ENCODE measurements around the gene PPP1R13L.

The PPP1R13L gene

GRCh38 chr19:45364696-45365095 is 40.2 kb downstream of the PPP1R13L start:
- no peak for DNase-seq (ENCODE audit: low read depth)

DNA sequence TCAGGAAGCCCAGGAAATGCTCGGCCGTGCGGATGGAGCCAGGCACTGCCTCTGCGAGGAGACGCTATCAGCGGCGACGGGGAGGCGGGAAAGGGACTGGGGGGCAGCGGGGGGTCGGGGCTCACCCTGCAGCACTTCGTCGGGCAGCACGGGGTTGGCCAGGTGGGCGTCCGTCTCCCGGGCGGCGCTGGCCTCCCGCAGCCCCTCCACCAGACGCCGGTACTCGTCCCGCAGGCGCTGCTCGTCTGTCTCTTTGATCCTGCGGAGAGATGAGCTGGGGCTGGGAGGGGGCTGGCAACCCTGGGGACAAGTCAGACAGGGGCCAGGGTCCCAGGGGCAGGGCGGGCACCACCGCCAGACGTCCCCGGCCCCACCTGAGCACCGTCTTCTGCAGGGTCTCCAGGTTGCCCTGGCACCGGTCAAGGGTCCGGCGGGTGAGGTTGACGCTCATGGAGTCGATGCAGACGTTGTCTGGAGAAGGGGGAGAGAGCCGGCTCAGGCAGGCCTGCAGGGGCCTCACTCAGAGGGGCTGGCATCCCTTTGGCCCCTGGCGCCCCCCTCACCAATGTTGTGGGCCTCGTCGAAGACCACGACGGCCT is 40.9 kb downstream of the PPP1R13L start:
- no peak for DNase-seq (ENCODE audit: low read depth)

GRCh38 chr19:45362291-45362690 is 42.6 kb downstream of the PPP1R13L start:
- DNase-seq (ENCODE audit: low read depth), result no peak

DNA sequence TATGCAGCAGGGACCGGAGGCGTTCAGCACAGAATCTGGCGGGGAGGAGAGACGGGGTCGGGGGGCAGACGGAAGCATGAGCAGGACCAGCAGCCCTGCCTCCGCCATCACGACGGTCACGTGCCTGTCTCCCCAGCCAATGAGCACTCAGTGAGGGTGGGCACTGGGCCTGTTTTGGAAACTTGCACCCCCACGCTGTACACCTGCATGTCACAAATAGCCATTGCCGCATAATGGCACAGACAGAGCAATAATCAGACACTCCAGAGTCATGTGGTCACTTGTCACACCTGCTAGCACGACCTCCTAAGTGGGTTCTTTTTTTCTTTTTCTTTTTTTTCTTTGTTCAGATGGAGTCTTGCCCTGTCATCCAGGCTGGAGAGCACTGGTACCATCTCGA is 43.3 kb downstream of the PPP1R13L start:
- no peak for DNase-seq (ENCODE audit: low read depth)

DNA sequence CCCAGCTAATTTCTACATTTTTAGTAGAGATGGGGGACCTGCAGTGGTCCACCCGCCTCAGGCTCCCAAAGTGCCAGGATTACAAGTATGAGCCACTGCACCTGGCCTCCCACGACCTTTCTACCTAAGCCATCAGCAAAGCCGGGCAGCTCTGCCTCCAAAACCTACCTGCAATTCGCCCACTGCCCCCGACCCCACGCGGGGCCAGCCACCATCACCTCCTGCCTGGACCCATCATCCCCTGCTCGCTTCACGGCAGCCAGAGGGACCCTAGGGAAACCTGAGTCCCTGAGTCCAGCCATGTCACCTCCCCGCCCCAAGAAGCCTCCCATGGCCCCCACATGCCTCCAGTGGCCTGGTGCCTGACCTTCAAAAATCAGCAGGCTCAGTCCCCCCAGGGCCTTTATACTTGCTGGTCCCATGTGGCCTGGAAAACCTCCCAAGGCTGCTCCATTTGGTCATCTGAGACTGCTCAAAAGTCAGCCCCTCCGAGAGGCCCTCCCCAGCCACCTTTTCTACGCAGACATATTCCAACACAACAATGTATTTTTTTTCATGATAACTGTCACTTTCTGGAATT is 46.6 kb downstream of the PPP1R13L start:
- DNase-seq (ENCODE audit: low read depth), result no peak

GRCh38 chr19:45357445-45357783 is 47.5 kb downstream of the PPP1R13L start:
- DNase-seq (ENCODE audit: low read depth), result no peak

DNA sequence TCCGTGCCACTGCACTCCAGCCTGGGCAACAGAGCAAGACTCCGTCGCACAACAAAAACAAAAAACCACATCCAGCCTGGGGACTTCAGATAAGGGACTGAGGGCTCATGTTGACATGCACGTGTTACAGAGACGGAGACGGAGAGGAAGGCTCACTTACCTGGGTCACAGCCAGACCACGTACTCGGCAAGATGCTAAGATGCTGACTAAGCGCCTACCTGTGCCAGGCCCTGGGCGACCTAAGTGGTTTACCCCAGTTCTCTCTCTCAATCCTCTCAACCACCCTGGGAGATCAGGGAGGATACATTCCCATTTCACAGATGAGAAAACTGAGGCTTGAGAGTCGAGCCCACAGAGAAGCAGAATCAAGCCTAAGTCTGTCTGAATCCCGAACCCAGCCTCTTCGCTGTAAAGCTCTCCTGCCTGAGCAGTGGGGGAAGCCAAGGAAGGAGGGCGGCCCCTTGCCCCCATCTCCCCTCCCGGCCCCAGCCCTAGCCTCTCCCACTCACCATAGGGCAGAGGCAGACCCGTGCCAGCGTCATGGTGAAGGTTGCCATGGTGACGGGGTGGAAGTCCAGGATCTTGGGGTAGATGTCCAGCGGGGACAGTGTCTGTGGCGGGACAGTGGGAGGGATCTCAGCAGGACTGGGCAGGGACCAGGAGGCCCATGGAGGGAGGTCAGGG is 48.0 kb downstream of the PPP1R13L start:
- DNase-seq (ENCODE audit: low read depth), result no peak

DNA sequence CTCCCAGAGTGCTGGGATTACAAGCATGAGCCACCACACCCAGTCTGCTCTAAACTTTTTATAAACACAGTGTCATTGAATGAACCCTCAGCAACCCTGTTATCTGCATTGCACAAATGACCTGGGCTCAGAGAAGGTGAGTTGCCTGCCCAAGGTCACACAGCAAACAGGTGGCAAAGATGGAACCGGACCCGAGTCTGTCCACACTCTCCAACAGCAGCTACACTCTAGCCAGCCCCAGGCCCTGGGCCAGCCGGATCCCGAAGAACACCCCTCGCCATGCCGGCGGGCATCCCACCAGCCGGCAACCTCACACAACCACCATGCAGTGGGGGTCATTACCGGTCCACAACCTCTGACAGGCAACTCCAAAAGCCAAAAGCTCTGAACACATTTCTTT is 49.0 kb downstream of the PPP1R13L start:
- DNase-seq (ENCODE audit: low read depth), result no peak

DNA sequence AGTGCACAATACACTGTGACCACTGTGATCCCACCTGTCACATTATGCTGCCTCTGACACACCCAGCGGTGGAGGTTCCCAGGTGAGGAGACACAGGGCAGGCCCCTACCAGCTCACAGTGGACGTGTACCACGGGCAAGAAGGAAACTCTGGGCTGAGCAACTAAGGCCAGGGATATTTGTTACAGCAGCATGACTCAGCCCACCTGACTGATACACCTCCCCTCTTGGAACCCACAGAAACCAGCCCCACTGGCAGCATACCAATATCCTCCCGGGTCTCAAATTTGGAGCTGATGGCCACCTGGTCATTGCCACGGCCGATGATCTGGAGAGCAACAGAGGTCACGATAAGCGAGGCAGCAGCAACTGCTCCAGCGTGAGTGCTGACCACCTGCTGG is 49.5 kb downstream of the PPP1R13L start:
- no peak for DNase-seq (ENCODE audit: low read depth)

DNA sequence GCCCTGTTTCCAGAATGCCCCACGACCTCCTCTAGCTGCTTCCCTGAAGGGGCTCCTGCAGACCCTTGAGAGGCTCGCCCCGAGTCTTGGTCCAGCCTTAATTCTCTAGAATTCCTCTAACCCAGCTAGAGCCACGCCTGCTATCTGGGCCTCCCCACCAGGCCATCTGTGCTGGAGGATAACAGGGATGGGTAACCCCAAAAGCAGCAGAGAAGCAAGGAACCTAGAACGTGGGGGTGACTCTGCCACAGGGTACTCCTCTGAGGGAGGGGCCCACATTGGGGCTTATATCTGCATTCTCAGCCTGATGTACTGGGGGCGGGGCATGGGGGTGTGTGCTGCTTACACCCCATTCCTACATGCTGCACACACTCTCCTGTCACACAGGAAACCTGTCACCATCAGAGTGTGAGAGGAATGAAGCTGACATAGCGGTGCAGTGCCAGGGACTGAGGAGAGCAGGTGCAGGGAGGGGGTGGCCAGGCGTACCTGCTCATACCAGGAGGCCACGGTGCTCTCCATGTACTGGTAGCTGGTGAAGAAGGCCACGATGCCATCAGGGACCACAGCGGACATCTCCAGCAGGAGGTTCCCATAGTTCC is 50.5 kb downstream of the PPP1R13L start:
- no peak for DNase-seq (ENCODE audit: low read depth)

DNA sequence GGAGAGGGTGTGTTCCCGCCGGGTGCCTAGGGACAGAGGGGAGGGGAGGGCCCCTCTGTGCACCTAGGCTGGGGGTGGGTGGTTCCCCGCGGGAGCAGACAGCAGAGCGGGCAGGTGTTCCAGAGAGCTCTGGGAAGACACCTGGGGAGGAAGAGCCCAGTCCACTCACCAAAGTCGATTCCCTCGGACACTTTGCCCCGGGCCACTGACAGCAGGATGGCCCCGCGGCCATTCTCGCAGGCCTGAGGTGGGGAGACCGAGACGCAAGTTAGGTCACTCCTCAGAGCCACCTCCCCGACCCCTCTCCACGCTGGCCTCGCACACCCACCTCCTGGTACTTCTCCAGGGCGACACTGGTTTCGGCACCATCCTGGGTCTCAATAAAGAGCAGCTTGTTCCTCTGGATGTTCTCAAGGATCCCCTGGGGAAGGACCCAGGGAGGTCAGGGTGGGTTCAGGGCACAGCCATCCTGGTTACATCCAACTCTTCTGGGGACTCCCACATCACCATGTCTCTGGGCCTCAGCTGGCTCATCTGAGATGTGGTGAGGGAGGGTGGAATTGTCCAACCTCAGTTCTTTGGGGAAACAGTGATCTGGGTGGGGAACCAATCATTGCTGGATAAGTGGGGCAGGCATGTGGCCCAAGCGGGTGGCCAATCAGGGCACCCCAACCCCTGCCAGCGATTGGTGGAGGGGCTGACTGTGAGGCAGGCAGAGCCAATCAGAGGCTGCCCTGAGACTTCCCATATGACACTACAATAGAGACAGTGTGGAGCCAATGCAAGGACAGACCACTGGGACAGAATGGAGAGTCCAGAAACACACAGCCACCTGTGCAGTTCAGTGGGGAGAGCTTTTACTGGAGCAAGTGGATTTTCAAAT is 51.7 kb downstream of the PPP1R13L start:
- no peak for DNase-seq (ENCODE audit: low read depth)

- no peak for DNase-seq (ENCODE audit: low read depth)
These were observed 52.4 kb downstream of the PPP1R13L start for GRCh38 chr19:45352471-45352870.

DNA sequence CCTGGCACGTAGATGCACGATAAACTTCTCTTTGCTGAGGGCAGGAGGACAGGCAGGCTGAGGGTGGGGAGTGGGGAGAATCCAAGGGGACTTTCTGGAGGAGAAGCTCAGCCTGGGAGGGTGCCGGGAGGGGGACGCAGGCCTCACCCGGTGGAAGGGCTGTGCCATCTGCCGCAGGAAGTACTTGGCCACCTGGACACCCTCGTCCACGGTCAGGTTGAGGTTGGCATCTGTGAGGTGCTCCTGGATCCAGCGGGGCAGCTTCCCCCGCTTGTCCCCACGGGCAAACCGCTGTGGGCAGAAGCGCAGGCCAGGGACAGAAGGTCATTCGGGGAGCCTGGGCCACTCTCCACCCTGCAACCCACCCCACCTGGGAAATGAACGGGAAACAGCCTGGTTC is 52.8 kb downstream of the PPP1R13L start:
- no peak for DNase-seq (ENCODE audit: low read depth)

GRCh38 chr19:45351401-45351952 is 53.4 kb downstream of the PPP1R13L start:
- no peak for DNase-seq (ENCODE audit: low read depth)

GRCh38 chr19:45350477-45351058 is 54.3 kb downstream of the PPP1R13L start:
- no peak for DNase-seq (ENCODE audit: low read depth)

DNA sequence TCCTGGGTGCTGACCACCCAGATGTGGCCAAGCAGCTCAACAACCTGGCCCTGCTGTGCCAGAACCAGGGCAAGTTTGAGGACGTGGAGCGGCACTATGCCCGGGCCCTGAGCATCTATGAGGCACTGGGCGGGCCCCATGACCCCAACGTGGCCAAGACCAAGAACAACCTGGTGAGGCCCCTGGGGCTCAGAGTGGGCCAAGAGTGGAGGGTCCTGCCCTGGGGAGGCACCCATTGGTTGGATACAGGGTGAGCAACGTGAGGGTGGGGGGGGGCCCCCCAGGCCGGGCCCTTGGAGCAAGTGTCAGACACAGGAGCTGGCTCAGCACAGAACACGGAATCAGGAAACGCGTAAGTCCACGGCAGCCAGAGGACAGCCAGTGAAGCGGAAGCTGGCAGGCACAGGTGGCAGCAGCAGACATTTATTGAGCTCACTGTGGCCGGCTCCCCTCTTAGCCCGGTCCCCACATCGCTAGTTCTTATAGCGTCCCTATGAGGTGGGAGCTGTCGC is 55.4 kb downstream of the PPP1R13L start:
- DNase-seq (ENCODE audit: low read depth), result no peak

- DNase-seq (ENCODE audit: low read depth), result no peak
These were observed 55.8 kb downstream of the PPP1R13L start for GRCh38 chr19:45349126-45349415.

- DNase-seq (ENCODE audit: low read depth), result no peak
These were observed 56.3 kb downstream of the PPP1R13L start for GRCh38 chr19:45348367-45349125.

GRCh38 chr19:45347570-45348366 is 57.1 kb downstream of the PPP1R13L start:
- DNase-seq (ENCODE audit: low read depth), result no peak

DNA sequence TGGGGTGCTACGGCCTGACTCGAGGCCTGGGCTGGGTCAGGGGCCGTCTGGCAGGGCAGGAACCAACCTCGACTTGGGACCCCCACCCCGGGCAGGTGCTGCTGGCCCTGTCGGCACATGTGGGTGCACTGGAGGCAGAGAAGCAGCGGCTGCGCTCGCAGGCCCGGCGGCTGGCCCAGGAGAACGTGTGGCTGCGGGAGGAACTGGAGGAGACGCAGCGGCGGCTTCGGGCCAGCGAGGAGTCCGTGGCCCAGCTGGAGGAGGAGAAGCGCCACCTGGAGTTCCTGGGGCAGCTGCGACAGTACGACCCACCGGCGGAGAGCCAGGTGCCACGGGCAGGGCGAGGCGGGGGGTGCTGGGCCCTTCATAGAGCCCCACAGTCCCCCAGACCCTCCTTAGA is 58.4 kb downstream of the PPP1R13L start:
- no peak for DNase-seq (ENCODE audit: low read depth)

Measured in GM04503 (cell line).